H9 (cell line): ENCODE data around the gene MVD. TPM values are rescaled to one million over a fixed set of nuclear protein-coding genes. Genes with fewer than 3 reads are reported as not detected.

Source experiments
- DNase-seq: peaks from one replicate; pipeline ENCODE4 v3.0.0-alpha.2; 2017
- H2AFZ ChIP-seq: one replicate; pipeline ENCODE4 v1.6.1; 2013; ENCODE audit warnings: mild to moderate bottlenecking, low read length, control low read depth, moderate library complexity
- H2AK5ac ChIP-seq: 2 replicates; pipeline ENCODE4 v1.6.1; 2013; ENCODE audit warnings: low read length, control low read depth, mixed read lengths; ENCODE audit not compliant: insufficient read length
- H2BK120ac ChIP-seq: one replicate; pipeline ENCODE4 v1.6.1; 2013; ENCODE audit warnings: low read depth, mild to moderate bottlenecking, low read length, control low read depth, inconsistent platforms; ENCODE audit not compliant: poor library complexity, severe bottlenecking
- H2BK12ac ChIP-seq: 2 replicates; pipeline ENCODE4 v1.6.1; 2013; ENCODE audit warnings: low read length, control low read depth, mixed read lengths, low read depth; ENCODE audit not compliant: insufficient read length
- H2BK15ac ChIP-seq: 2 replicates; pipeline ENCODE4 v1.6.1; 2013; ENCODE audit warnings: low read depth, low read length, control low read depth
- H2BK20ac ChIP-seq: one replicate; pipeline ENCODE4 v1.6.1; 2013; ENCODE audit warnings: low read depth, mild to moderate bottlenecking, low read length, control low read depth, inconsistent platforms; ENCODE audit not compliant: poor library complexity, severe bottlenecking
- H2BK5ac ChIP-seq: 2 replicates; pipeline ENCODE4 v1.6.1; 2013; ENCODE audit warnings: low read length, control low read depth, mixed read lengths; ENCODE audit not compliant: insufficient read length
- H3K14ac ChIP-seq: 2 replicates; pipeline ENCODE4 v1.6.1; 2013; ENCODE audit warnings: low read length, control low read depth; ENCODE audit not compliant: insufficient read depth
- H3K18ac ChIP-seq: 2 replicates; pipeline ENCODE4 v1.6.1; 2013; ENCODE audit warnings: low read depth, mild to moderate bottlenecking, mixed read lengths, low read length, control low read depth; ENCODE audit not compliant: insufficient read length
- H3K23ac ChIP-seq: 2 replicates; pipeline ENCODE4 v1.6.1; 2013; ENCODE audit warnings: low read length, control low read depth, mixed read lengths, low read depth; ENCODE audit not compliant: insufficient read length
- H3K23me2 ChIP-seq: 2 replicates; pipeline ENCODE4 v1.6.1; 2013; ENCODE audit warnings: low read depth, mild to moderate bottlenecking, mixed read lengths, low read length, control low read depth; ENCODE audit not compliant: insufficient read length, poor library complexity, severe bottlenecking
- H3K27ac ChIP-seq: 2 replicates; pipeline ENCODE4 v1.5.1; 2013; ENCODE audit warnings: low read length, control low read depth, mixed read lengths, low read depth; ENCODE audit not compliant: insufficient read length
- H3K27me3 ChIP-seq: 2 replicates; pipeline ENCODE4 v1.6.1; 2013; ENCODE audit warnings: low read length, control low read depth, inconsistent platforms; ENCODE audit not compliant: insufficient read depth
- H3K4ac ChIP-seq: 2 replicates; pipeline ENCODE4 v1.6.1; 2013; ENCODE audit warnings: low read depth, mild to moderate bottlenecking, control low read depth, inconsistent platforms, low read length, moderate library complexity
- H3K4me1 ChIP-seq: 2 replicates; pipeline ENCODE4 v1.6.1; 2013; ENCODE audit warnings: low read length, control low read depth, inconsistent platforms; ENCODE audit not compliant: insufficient read depth
- H3K4me2 ChIP-seq: 2 replicates; pipeline ENCODE4 v1.6.1; 2013; ENCODE audit warnings: low read length, control low read depth, mixed read lengths; ENCODE audit not compliant: insufficient read length, insufficient read depth
- H3K56ac ChIP-seq: 2 replicates; pipeline ENCODE4 v1.6.1; 2013; ENCODE audit warnings: low read depth, mild to moderate bottlenecking, mixed read lengths, low read length, control low read depth; ENCODE audit not compliant: insufficient read length
- H3K79me1 ChIP-seq: 2 replicates; pipeline ENCODE4 v1.6.1; 2013; ENCODE audit warnings: low read depth, mild to moderate bottlenecking, moderate library complexity, low read length, control low read depth, inconsistent platforms; ENCODE audit not compliant: insufficient read depth, poor library complexity, severe bottlenecking
- H3K79me2 ChIP-seq: 2 replicates; pipeline ENCODE4 v1.6.1; 2013; ENCODE audit warnings: low read length, control low read depth, inconsistent platforms; ENCODE audit not compliant: insufficient read depth
- H3K9ac ChIP-seq: 2 replicates; pipeline ENCODE4 v1.6.1; 2013; ENCODE audit warnings: low read length, control low read depth, mixed read lengths; ENCODE audit not compliant: insufficient read length; ENCODE audit errors: extremely low read depth
- H3K9me3 ChIP-seq: one replicate; pipeline ENCODE4 v1.6.1; 2013; ENCODE audit warnings: low read depth, low read length, inconsistent platforms; ENCODE audit not compliant: control insufficient read depth
- H3T11ph ChIP-seq: one replicate; pipeline ENCODE4 v1.6.1; 2013; ENCODE audit warnings: mild to moderate bottlenecking, low read length, control low read depth, inconsistent platforms
- H4K20me1 ChIP-seq: one replicate; pipeline ENCODE4 v1.6.1; 2013; ENCODE audit not compliant: control insufficient read depth, insufficient read length, insufficient read depth
- H4K5ac ChIP-seq: 2 replicates; pipeline ENCODE4 v1.6.1; 2013; ENCODE audit warnings: low read depth, mild to moderate bottlenecking, mixed read lengths, low read length, control low read depth; ENCODE audit not compliant: insufficient read length
- H4K8ac ChIP-seq: replicated peaks from 2 replicates; pipeline ENCODE4 v1.6.1; 2013; ENCODE audit warnings: low read length, control low read depth, mixed read lengths, low read depth; ENCODE audit not compliant: insufficient read length
- H4K91ac ChIP-seq: 2 replicates; pipeline ENCODE4 v1.6.1; 2013; ENCODE audit warnings: low read depth, mild to moderate bottlenecking, moderate library complexity, mixed read lengths, low read length, control low read depth; ENCODE audit not compliant: insufficient read length
- H3K27ac Mint-ChIP-seq, 3 experiments: 2 replicates in 2 of 3; 3 replicates in 1 of 3; pipeline ENCODE4 v1.8.0; 2020 to 2021; ENCODE audit warnings: mixed read lengths in 3 of 3, mild to moderate bottlenecking in 1 of 3, moderate library complexity in 1 of 3
- H3K27me3 Mint-ChIP-seq: 2 replicates; pipeline ENCODE4 v1.8.0; 2021; ENCODE audit warnings: low read depth, mild to moderate bottlenecking, moderate library complexity, mixed read lengths
- H3K36me3 Mint-ChIP-seq, 3 experiments: 2 replicates in 2 of 3; 3 replicates in 1 of 3; pipeline ENCODE4 v1.8.0; 2020 to 2021; ENCODE audit warnings: low read depth in 3 of 3, mixed read lengths in 3 of 3; ENCODE audit not compliant: insufficient read depth in 1 of 3
- H3K4me1 Mint-ChIP-seq, 2 experiments: 2 replicates each; pipeline ENCODE4 v1.8.0; 2020; ENCODE audit warnings: mixed read lengths in 2 of 2
- H3K4me3 Mint-ChIP-seq, 2 experiments: 2 replicates in 1 of 2; 3 replicates in 1 of 2; pipeline ENCODE4 v1.8.0; 2020 to 2021; ENCODE audit warnings: mild to moderate bottlenecking in 2 of 2, mixed read lengths in 2 of 2, moderate library complexity in 1 of 2
- H3K9me3 Mint-ChIP-seq, 2 experiments: 2 replicates in 1 of 2; 3 replicates in 1 of 2; pipeline ENCODE4 v1.8.0; 2020; ENCODE audit warnings: mild to moderate bottlenecking in 2 of 2, mixed read lengths in 2 of 2, moderate library complexity in 1 of 2
- WGBS: extraction: QIAGEN DNeasy Blood & Tissue Kit; methylation state at CpG from one replicate; pipeline ENCODE4 v1.1.7; 2013; ENCODE audit warnings: missing lambda C conversion rate, low lambda C conversion rate, mixed read lengths; ENCODE audit not compliant: insufficient read length; ENCODE audit errors: extremely low coverage; 5-methylcytosine and 5-hydroxymethylcytosine counted together
- total RNA-seq: library from RNA; stranded (reverse); gene quantifications from 2 replicates; pipeline ENCODE4 v1.2.1, GENCODE V29; 2021
- TF ChIP-seq, protein P1 (sequence below): fragments of 200-600 bp; sonication (generic); conservative IDR thresholded peaks from 3 replicates; pipeline ENCODE4 v1.8.0; 2021; ENCODE audit warnings: antibody characterized with exemption, mild to moderate bottlenecking

The MVD gene
- total RNA-seq, 1 experiment from 2014 or later: 53.2 TPM

DNA sequence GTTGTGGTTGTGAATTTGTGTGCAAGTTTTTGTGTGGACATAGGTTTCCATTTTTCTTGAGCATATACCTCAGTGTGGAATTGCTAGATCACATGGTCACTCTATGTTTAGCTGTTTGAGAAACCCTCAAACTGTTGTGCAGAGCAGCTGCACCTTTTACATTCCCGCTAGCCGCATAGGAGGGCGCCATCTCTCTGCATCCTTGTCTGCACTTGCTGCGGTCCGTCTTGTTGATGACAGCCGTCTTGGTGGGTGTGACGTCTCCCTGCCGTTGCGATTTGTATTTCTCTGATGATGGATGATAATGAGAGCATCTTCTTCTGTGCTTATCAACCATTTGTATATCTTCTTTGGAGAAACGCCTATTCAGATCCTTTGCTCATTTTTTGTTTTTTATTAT lies 49.6 kb downstream of the MVD start:
- Histone ChIP-seq H4K5ac (no peak overlapping the region), H4K91ac (no peak overlapping the region), H3K4ac (no peak overlapping the region), H4K8ac (no peak overlapping the region), H3K79me1 (no peaks in the 10 kb centered on the region), H3T11ph (no peak overlapping the region), H2AK5ac (no peak overlapping the region), H3K23me2 (no peaks in the 10 kb centered on the region), H2BK15ac (no peak overlapping the region), H4K20me1 (no peaks in the 10 kb centered on the region), H2BK120ac (no peak overlapping the region), H3K27ac (no peak overlapping the region), H3K23ac (no peak overlapping the region), H3K4me2 (no peak overlapping the region), H2BK20ac (no peak overlapping the region), H2BK12ac (no peak overlapping the region), H3K27me3 (no peaks in the 10 kb centered on the region), H2AFZ (no peak overlapping the region), H3K9me3 (no peaks in the 10 kb centered on the region), H3K9ac (no peak overlapping the region), H2BK5ac (no peak overlapping the region), H3K18ac (no peak overlapping the region), H3K79me2 (no peaks in the 10 kb centered on the region; the same call in 1 of the 2 replicates), H3K4me1 (no peaks in the 10 kb centered on the region; the same call in 1 of the 2 replicates), H3K56ac (no peak overlapping the region), H3K14ac (no peak overlapping the region)
- Mint-ChIP-seq H3K4me1 (peaks cover 3 to 30% of the 10 kb centered on the region in 2 experiments), H3K4me3 (no peak overlapping the region; a peak in 1 of 5 replicates), H3K27ac (no peak overlapping the region; a peak in 1 of 7 replicates), H3K36me3 (peaks cover 14 to 60% (median 37%) of the 10 kb centered on the region in 3 experiments), H3K9me3 (no peaks in the 10 kb centered on the region), H3K27me3 (no peaks in the 10 kb centered on the region)
- DNase-seq: no peak
- WGBS: no CpG with 5 or more reads among the region's 10 CpGs
- TF ChIP-seq, protein P1, sequence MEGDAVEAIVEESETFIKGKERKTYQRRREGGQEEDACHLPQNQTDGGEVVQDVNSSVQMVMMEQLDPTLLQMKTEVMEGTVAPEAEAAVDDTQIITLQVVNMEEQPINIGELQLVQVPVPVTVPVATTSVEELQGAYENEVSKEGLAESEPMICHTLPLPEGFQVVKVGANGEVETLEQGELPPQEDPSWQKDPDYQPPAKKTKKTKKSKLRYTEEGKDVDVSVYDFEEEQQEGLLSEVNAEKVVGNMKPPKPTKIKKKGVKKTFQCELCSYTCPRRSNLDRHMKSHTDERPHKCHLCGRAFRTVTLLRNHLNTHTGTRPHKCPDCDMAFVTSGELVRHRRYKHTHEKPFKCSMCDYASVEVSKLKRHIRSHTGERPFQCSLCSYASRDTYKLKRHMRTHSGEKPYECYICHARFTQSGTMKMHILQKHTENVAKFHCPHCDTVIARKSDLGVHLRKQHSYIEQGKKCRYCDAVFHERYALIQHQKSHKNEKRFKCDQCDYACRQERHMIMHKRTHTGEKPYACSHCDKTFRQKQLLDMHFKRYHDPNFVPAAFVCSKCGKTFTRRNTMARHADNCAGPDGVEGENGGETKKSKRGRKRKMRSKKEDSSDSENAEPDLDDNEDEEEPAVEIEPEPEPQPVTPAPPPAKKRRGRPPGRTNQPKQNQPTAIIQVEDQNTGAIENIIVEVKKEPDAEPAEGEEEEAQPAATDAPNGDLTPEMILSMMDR: 0 out of 3 replicates have a peak, but pooled peaks have one; percentile 21
